HEK293T (cell line): ENCODE results near the gene R3HDM1.

Experiments used
- CTCF ChIA-PET: fragments of 350-600 bp; formaldehyde crosslinking; extraction: SDS; loops from one replicate; lab custom pipeline; 2021; ENCODE audit warnings: antibody characterized with exemption, inconsistent platforms; lab: Yijun Ruan, JAX
- POLR2A ChIA-PET: fragments of 350-600 bp; formaldehyde crosslinking; extraction: SDS; loops from one replicate; lab custom pipeline; 2020; ENCODE audit warnings: antibody characterized with exemption, inconsistent platforms; lab: Yijun Ruan, JAX
- DNase-seq: peaks from one replicate; pipeline ENCODE4 v3.0.0; 2012; ENCODE audit warnings: mixed read lengths; ENCODE audit errors: extremely low spot score
- ARNT ChIP-seq: fragments of 450-650 bp; IDR thresholded peaks from 2 replicates; pipeline ENCODE4 v1.6.1; 2017; ENCODE audit warnings: mild to moderate bottlenecking
- BHLHE40 ChIP-seq: fragments of 450-650 bp; IDR thresholded peaks from 2 replicates; pipeline ENCODE4 v1.6.1; 2016; ENCODE audit warnings: mild to moderate bottlenecking, moderate library complexity, borderline replicate concordance
- CTBP1 ChIP-seq: fragments of 450-650 bp; IDR thresholded peaks from 2 replicates; pipeline ENCODE4 v1.6.1; 2016; ENCODE audit warnings: borderline replicate concordance
- ELF4 ChIP-seq: fragments of 450-650 bp; IDR thresholded peaks from 2 replicates; pipeline ENCODE4 v1.6.1; 2017; ENCODE audit warnings: antibody characterized with exemption
- FOXA1 ChIP-seq: fragments of 450-650 bp; IDR thresholded peaks from 2 replicates; pipeline ENCODE4 v1.6.1; 2016; ENCODE audit warnings: mild to moderate bottlenecking
- FOXK2 ChIP-seq: fragments of 450-650 bp; IDR thresholded peaks from 2 replicates; pipeline ENCODE4 v1.6.1; 2016; ENCODE audit warnings: mild to moderate bottlenecking
- FOXM1 ChIP-seq: fragments of 450-650 bp; IDR thresholded peaks from 2 replicates; pipeline ENCODE4 v1.6.1; 2017; ENCODE audit warnings: mild to moderate bottlenecking, borderline replicate concordance
- HDGF ChIP-seq: fragments of 450-650 bp; IDR thresholded peaks from 2 replicates; pipeline ENCODE4 v1.6.1; 2017; ENCODE audit warnings: antibody characterized with exemption, borderline replicate concordance
- L3MBTL2 ChIP-seq: fragments of 450-650 bp; conservative IDR thresholded peaks from 2 replicates; pipeline ENCODE4 v1.6.1; 2016; ENCODE audit warnings: mild to moderate bottlenecking
- LEF1 ChIP-seq: fragments of 450-650 bp; IDR thresholded peaks from 2 replicates; pipeline ENCODE4 v1.6.1; 2017; ENCODE audit warnings: mild to moderate bottlenecking, borderline replicate concordance
- NFRKB ChIP-seq: fragments of 450-650 bp; IDR thresholded peaks from 2 replicates; pipeline ENCODE4 v1.6.1; 2016; ENCODE audit warnings: mild to moderate bottlenecking, moderate library complexity
- SP1 ChIP-seq: fragments of 450-650 bp; IDR thresholded peaks from 2 replicates; pipeline ENCODE4 v1.6.1; 2017
- SUZ12 ChIP-seq: fragments of 450-650 bp; IDR thresholded peaks from 2 replicates; pipeline ENCODE4 v1.6.1; 2016; ENCODE audit warnings: mild to moderate bottlenecking
- TARDBP ChIP-seq: fragments of 450-650 bp; IDR thresholded peaks from 2 replicates; pipeline ENCODE4 v1.6.1; 2016
- ZNF384 ChIP-seq: fragments of 450-650 bp; IDR thresholded peaks from 2 replicates; pipeline ENCODE4 v1.6.1; 2016
- TF ChIP-seq, protein P1 (sequence below): fragments of 450-650 bp; IDR thresholded peaks from 2 replicates; pipeline ENCODE4 v1.6.1; 2016

Gene R3HDM1

GRCh38 chr2:135637456-135638087 lies 106.3 kb downstream of the R3HDM1 start:
- DNase-seq, result no peak
- ChIA-PET POLR2A (no interaction called here), CTCF (no interaction called here)
- TF ChIP-seq CTBP1 (no peak), ZNF384 (no peak), L3MBTL2 (no peak), HDGF (no peak), FOXA1 (no peak), ELF4 (no peak), BHLHE40 (no peak), SUZ12 (no peak)
- TF ChIP-seq, protein P1, sequence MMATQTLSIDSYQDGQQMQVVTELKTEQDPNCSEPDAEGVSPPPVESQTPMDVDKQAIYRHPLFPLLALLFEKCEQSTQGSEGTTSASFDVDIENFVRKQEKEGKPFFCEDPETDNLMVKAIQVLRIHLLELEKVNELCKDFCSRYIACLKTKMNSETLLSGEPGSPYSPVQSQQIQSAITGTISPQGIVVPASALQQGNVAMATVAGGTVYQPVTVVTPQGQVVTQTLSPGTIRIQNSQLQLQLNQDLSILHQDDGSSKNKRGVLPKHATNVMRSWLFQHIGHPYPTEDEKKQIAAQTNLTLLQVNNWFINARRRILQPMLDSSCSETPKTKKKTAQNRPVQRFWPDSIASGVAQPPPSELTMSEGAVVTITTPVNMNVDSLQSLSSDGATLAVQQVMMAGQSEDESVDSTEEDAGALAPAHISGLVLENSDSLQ, result no peak

DNA sequence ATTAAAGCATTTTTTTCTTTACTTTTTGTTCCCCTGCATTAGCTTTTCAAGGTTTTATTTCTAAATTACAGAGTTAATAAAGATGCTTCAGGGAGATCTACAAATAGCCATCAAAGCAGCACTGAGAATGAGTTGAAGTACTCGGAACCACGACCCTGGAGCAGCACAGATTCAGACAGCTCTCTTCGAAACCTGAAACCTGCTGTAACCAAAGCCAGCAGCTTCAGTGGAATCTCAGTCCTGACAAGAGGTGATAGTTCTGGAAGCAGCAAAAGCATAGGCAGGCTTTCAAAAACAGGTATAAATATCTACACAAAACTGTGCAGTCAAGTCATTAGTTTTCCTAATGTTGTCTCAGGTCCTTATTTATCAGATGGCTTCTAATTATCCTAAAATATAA lies 107.5 kb downstream of the R3HDM1 start:
- POLR2A ChIA-PET, result no interaction called here

GRCh38 chr2:135641156-135642068 lies 110.1 kb downstream of the R3HDM1 start:
- CTCF ChIA-PET, result no interaction called here

More for the DNA sequence above, 107.5 kb downstream of the R3HDM1 start:
- TF ChIP-seq SP1, result no peak
- no peak for TF ChIP-seq ZNF384
- TF ChIP-seq HDGF, result no peak
- TF ChIP-seq TARDBP, result no peak
- no peak for TF ChIP-seq NFRKB
- no peak for TF ChIP-seq CTBP1
- DNase-seq, result no peak
- CTCF ChIA-PET, result no interaction called here

GRCh38 chr2:135647836-135648579 lies 116.7 kb downstream of the R3HDM1 start:
- CTCF ChIA-PET, result no interaction called here
- no peak for DNase-seq

More at GRCh38 chr2:135641156-135642068, 110.1 kb downstream of the R3HDM1 start:
- TF ChIP-seq NFRKB (no peak), ELF4 (no peak), TARDBP (no peak), SUZ12 (no peak), ZNF384 (no peak), LEF1 (no peak), L3MBTL2 (no peak), FOXK2 (no peak), FOXA1 (no peak), ARNT (no peak), SP1 (no peak), BHLHE40 (no peak), FOXM1 (no peak), CTBP1 (no peak)
- TF ChIP-seq, protein P1, result no peak
- POLR2A ChIA-PET, result no interaction called here
- DNase-seq, result no peak

DNA sequence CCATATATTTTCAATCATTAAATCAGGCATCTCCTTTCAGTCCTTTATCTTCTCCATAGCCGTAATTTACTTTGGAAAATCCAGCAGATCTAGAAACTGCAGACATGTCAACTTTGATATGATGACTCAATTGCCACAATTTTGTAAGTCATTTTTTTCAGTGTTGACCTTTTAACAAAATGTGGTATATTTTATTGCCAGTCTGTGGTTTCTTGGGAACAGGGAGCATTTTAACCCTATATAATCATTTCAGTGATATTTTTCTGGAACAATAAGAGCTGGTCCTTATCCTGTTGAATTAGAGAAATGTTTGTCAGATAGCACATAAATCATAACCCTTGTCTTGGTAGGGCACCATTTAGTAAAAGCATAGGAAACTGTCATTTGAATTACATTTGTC lies 119.4 kb downstream of the R3HDM1 start:
- ChIA-PET CTCF (no interaction called here), POLR2A (no interaction called here)
- no peak for TF ChIP-seq ARNT
- TF ChIP-seq ZNF384, result no peak
- TF ChIP-seq NFRKB, result no peak
- no peak for TF ChIP-seq FOXM1
- TF ChIP-seq ELF4, result no peak
- TF ChIP-seq, protein P1, result no peak
- no peak for TF ChIP-seq SP1
- TF ChIP-seq CTBP1, result no peak
- no peak for TF ChIP-seq SUZ12
- no peak for TF ChIP-seq BHLHE40
- no peak for TF ChIP-seq L3MBTL2
- no peak for TF ChIP-seq HDGF
- TF ChIP-seq FOXK2, result no peak
- no peak for TF ChIP-seq FOXA1
- DNase-seq, result no peak

More at GRCh38 chr2:135647836-135648579, 116.7 kb downstream of the R3HDM1 start:
- TF ChIP-seq, protein P1, result no peak
- TF ChIP-seq SUZ12 (no peak), HDGF (no peak), ELF4 (no peak), LEF1 (no peak), SP1 (no peak), FOXA1 (no peak), L3MBTL2 (no peak)
- POLR2A ChIA-PET, result no interaction called here
